ENCODE results near the gene DDC.

The DDC gene

DNA sequence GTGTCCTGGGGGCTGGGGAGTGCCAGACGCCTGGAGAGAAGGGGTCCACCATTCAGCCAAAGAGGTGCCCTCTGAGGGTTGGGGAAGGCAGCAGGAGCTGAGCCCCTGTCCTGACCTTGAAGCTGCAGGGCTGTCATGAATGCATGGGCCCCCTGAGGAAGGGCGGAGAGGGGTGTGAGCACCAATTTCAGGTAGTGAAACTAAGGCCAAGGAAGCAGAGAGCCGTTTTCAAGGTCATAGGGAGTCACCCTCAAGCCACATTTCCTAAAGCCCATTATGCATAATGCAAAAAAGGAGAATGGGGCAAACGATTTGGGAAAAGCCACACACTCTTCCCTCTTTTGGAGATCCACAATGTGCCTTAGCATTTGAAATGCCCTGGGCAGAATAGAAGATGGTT lies 152.2 kb downstream of the DDC start:
- no peak for TF ChIP-seq CTCF (IDR thresholded peaks at IDR 0.05; ENCODE audit: borderline replicate concordance, insufficient read depth, low read depth, low read length)
- H3K4me3 ChIP-seq (ENCODE audit: low read depth, low read length): no peak overlapping the region

DNA sequence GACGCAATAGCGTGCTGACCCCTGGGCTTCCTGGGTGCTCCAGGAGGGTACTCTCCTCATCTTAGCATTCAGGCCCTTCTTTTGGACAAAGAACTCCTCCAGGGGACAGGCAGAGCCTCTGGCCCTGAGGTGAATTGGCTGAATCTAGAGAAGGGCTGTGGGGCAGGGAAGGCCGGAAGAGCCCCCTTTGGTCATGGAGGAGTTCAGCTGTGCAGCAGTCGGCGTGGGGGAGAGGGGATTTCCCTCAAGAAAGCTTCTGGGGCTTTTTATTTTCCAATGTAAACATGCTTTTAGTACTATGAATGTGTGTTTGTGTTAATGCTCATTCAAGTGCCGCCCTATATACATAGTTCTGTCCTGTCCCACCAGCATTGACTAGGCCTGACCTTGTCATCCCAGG lies 153.9 kb downstream of the DDC start:
- no peak for TF ChIP-seq CTCF (IDR thresholded peaks at IDR 0.05; ENCODE audit: borderline replicate concordance, insufficient read depth, low read depth, low read length)
- H3K4me3 ChIP-seq (ENCODE audit: low read depth, low read length): no peak overlapping the region

GRCh38 chr7:50409856-50410745 lies 155.1 kb downstream of the DDC start:
- TF ChIP-seq CTCF (IDR thresholded peaks at IDR 0.05; ENCODE audit: borderline replicate concordance, insufficient read depth, low read depth, low read length): no peak
- H3K4me3 ChIP-seq (ENCODE audit: low read depth, low read length): no peak overlapping the region
